VCaP (cell line): ENCODE data around the gene NOTCH4.

ENCODE experiments used
- H3K27ac ChIP-seq: fragments of 450-650 bp; 2 replicates; pipeline ENCODE4 v1.5.1; 2017
- TF ChIP-seq, protein P1 (sequence below): fragments of 450-650 bp; conservative IDR thresholded peaks from 2 replicates; pipeline ENCODE4 v1.5.1; 2017; ENCODE audit warnings: mild to moderate bottlenecking, moderate library complexity

NOTCH4 gene

DNA sequence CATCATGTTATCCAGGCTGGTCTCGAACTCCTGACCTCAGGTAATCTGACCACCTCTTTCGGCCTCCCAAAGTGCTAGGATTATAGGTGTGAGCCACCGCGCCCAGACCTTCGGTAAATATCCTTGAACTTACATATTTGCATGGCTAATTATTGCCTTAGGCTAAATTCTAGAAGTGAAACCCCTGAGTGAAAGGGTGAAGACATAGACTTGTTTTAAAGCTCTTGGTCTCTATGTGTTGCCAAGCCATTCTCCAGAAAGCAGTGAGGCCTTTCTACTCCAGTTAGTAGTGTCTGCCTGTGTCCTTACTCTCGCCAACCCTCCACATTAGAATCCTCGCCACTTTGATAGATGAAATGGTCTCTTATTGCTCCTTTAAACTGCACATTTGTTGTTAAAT lies 2.6 kb upstream of the NOTCH4 start:
- TF ChIP-seq, protein P1, sequence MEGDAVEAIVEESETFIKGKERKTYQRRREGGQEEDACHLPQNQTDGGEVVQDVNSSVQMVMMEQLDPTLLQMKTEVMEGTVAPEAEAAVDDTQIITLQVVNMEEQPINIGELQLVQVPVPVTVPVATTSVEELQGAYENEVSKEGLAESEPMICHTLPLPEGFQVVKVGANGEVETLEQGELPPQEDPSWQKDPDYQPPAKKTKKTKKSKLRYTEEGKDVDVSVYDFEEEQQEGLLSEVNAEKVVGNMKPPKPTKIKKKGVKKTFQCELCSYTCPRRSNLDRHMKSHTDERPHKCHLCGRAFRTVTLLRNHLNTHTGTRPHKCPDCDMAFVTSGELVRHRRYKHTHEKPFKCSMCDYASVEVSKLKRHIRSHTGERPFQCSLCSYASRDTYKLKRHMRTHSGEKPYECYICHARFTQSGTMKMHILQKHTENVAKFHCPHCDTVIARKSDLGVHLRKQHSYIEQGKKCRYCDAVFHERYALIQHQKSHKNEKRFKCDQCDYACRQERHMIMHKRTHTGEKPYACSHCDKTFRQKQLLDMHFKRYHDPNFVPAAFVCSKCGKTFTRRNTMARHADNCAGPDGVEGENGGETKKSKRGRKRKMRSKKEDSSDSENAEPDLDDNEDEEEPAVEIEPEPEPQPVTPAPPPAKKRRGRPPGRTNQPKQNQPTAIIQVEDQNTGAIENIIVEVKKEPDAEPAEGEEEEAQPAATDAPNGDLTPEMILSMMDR, result no peak
- H3K27ac ChIP-seq, result no peak overlapping the region

DNA sequence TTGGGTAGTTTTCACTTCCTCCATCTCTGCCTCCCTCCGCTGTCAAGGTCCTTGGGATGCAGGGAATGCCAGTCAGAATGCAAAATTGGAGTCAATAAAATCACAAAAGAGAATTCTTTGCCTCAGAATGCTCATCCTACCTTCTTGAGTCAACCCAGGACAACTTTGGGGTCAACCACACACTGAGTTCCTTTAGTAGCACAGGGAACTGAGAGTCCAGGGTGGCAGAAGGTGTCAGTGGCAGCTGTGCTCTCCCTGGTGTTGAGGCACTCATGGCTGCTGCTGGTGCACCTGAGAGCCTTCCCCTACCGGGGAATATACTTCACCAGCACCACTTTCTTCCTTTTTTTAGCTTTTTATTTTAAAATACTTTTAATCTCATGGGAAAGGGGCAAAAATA lies 829 bp upstream of the NOTCH4 start:
- H3K27ac ChIP-seq, result no peak overlapping the region
- TF ChIP-seq, protein P1, result no peak

DNA sequence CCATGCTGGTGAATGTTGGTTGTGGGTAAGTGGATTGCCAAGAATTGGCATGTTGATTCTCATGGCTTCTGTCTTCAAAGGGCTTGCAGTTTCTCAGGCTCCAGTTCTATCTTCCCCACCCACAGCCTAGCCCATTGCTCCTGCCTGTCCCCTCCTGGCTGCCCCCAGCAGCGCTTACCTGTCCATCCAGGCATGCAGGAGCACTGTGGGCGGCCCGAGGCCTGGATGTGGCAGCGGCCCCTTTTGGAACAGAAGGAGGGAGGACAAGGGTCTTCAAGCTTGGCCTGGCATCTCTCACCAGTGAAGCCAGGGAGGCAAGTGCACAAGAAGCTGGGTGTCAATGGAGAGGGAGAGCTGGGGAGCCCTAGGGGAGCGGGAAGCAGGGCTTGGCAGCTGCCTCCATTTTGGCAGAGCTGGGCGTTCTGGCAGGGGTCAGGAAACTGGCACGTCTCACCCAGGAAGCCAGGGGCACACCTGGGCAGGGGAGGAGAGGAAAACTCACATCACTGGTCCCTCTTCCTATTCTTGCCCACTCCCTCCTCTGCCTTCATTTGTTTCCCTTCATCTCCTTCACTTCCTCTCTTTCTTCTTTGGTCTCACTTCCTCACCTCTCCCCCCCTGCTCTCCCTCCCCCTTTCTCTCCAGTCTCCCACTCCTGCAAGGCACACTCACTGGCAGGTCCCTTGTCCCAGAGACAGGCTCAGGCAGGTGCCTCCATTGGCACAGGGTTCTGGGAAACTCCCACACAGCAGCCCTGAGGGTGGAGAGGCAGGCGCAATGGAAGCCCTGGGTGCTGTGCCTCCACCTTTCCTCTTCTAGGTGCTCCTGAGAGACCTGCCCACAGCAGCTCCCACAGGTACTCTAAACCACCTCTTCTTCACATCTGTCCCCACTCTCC lies 1.3 kb downstream of the NOTCH4 start:
- TF ChIP-seq, protein P1, result no peak

DNA sequence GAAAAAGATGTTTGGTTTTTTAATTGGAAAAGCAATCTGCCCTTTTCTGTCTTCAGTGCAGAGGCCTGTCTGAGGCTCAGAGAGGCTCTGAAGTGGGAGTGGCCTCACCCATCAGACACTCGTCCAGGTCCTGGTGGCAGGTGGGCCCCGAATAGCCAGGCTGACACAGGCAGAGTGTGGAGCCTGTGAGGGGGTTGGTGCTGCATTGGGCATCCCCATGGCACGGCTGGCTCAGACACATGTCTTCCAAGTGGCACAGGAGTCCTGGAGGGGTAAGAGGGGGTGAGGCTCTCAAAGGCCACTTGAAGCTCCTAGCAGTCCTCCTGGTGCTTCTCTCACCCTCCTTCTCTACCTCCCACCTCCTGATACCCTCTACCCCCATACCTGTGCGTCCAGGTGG lies 3.8 kb downstream of the NOTCH4 start:
- TF ChIP-seq, protein P1, result no peak
- H3K27ac ChIP-seq, result no peak overlapping the region

More for the DNA sequence above, 1.3 kb downstream of the NOTCH4 start:
- no peak overlapping the region for H3K27ac ChIP-seq

DNA sequence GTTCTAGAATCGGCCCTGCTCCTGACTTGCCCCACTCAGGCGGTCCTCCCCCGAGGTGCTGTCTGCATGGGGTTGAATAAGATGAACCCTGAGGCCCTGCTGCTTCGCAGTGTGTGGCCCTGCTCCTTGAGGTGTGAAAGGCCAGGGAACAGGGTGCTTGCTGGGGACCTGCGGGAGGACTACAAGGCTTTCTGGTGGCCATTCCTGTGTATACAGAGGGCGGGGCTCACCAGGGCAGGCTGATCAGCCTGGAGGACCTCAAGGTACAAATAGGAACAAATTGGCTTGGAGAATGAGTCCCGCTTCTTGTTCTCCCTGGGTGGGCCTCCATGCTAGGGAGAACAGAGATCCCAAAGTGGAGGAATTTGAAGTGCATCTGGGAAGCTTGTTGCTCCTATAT lies 5.7 kb downstream of the NOTCH4 start:
- no peak overlapping the region for H3K27ac ChIP-seq
- TF ChIP-seq, protein P1, result no peak

DNA sequence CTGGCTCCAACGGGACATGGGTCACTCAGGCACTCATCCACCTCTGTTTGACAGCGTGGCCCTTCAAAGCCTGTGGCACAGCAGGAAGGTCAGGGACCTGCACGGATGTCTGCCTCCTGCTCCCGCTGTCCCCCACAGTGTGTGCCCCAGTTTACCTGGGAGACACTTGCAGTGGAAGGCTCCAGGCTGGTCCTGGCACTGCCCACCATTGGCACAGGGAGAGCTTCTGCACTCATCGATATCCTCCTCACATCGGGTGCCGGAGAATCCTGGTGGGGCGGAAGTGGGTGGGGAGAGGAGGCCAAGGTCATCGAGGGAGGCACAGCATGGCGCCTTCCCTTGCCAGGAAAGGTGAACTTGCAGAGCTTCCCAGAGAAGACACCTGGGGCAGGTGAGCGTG lies 6.9 kb downstream of the NOTCH4 start:
- TF ChIP-seq, protein P1, result no peak
- H3K27ac ChIP-seq, result no peak overlapping the region

DNA sequence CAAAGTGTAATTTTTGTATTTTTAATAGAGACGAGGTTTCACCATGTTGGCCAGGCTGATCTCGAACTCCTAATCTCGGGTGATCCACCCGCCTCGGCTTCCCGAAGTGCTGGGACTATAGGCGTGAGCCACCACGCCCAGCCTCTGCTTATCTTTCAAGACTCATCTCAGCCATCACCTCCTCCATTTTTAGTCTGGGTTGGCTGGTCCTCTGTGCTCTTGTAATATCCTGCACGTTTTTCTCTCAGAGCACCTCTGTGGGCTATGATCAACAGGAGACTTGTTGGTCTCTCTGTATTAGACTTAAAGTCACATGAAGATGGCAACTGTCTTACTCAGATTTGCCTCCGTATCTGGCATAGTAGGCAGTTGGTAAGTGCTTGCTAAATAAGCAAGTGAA lies 7.6 kb downstream of the NOTCH4 start:
- TF ChIP-seq, protein P1, result no peak
- no peak overlapping the region for H3K27ac ChIP-seq
